Left ventricle myocardium inferior (tissue), 1 donor: Measurements from ENCODE around the gene SLC25A47. TPM values are rescaled to one million over a fixed set of nuclear protein-coding genes. Genes with fewer than 3 reads are reported as not detected.

Experiments
- DNase-seq: peaks from one replicate; pipeline ENCODE4 v3.0.0-alpha.2; 2020
- H3K27ac ChIP-seq: fragments of 200-600 bp; replicated peaks from 2 replicates; pipeline ENCODE4 v1.8.0; 2021
- H3K27me3 ChIP-seq: fragments of 200-600 bp; 2 replicates; pipeline ENCODE4 v1.8.0; 2021; ENCODE audit warnings: low read depth
- H3K36me3 ChIP-seq: fragments of 200-600 bp; 2 replicates; pipeline ENCODE4 v1.8.0; 2021
- H3K4me1 ChIP-seq: fragments of 200-600 bp; 2 replicates; pipeline ENCODE4 v1.8.0; 2021
- H3K4me3 ChIP-seq: fragments of 200-600 bp; 2 replicates; pipeline ENCODE4 v1.8.0; 2021; ENCODE audit warnings: mild to moderate bottlenecking, moderate library complexity
- H3K9me3 ChIP-seq: fragments of 200-600 bp; replicated peaks from 2 replicates; pipeline ENCODE4 v1.8.0; 2021
- CTCF ChIP-seq: fragments of 200-600 bp; IDR thresholded peaks from 2 replicates; pipeline ENCODE4 v1.8.0; 2021; ENCODE audit warnings: antibody characterized with exemption, mild to moderate bottlenecking, borderline replicate concordance
- intact Hi-C: fragments of 100-400 bp; cut with micrococcal nuclease; formaldehyde crosslinking; loops from one replicate; pipeline ENCODE4 v1.11.0; 2022
- total RNA-seq: library from RNA; stranded (reverse); fragmentation: NEBNext Ultra II Directional; extraction: Animal tissue kit (Norgen Biotek cat#: 25700); gene quantifications from one replicate; pipeline ENCODE4 v1.2.1, GENCODE V29; 2021
- donor health status: DM: no; HTN: yes; CAD: no; lungs with severe emphysema.

SLC25A47 gene
- total RNA-seq, 1 donor from 2014 or later, result not detected

- no peak overlapping the region for H3K27ac ChIP-seq
- no peaks in the 10 kb centered on the region for H3K27me3 ChIP-seq
- no peaks in the 10 kb centered on the region for H3K36me3 ChIP-seq
- intact Hi-C loops, result no loop called here
- TF ChIP-seq CTCF, result no peak
- H3K9me3 ChIP-seq, result no peaks in the 10 kb centered on the region
- no peak for DNase-seq
- no peak overlapping the region for H3K4me3 ChIP-seq
- H3K4me1 ChIP-seq, result peaks cover under 1% of the 10 kb centered on the region
Observed at GRCh38 chr14:100327128-100327527, 4.0 kb downstream of the SLC25A47 start.

GRCh38 chr14:100328495-100329163, 5.5 kb downstream of the SLC25A47 start:
- peaks cover 9% of the 10 kb centered on the region for H3K36me3 ChIP-seq
- no peaks in the 10 kb centered on the region for H3K27me3 ChIP-seq
- intact Hi-C loops, result no loop called here
- H3K9me3 ChIP-seq, result no peaks in the 10 kb centered on the region
- TF ChIP-seq CTCF, result no peak
- no peak for DNase-seq
- H3K4me3 ChIP-seq, result no peak overlapping the region
- H3K27ac ChIP-seq, result no peak overlapping the region
- H3K4me1 ChIP-seq, result no peaks in the 10 kb centered on the region

GRCh38 chr14:100329233-100330006, 6.3 kb downstream of the SLC25A47 start:
- no peak overlapping the region for H3K27ac ChIP-seq
- no peak overlapping the region for H3K4me3 ChIP-seq
- no peaks in the 10 kb centered on the region for H3K27me3 ChIP-seq
- DNase-seq, result no peak
- H3K36me3 ChIP-seq, result peaks cover 17% of the 10 kb centered on the region
- intact Hi-C loops, result no loop called here
- no peaks in the 10 kb centered on the region for H3K9me3 ChIP-seq
- H3K4me1 ChIP-seq, result no peaks in the 10 kb centered on the region
- TF ChIP-seq CTCF, result no peak

- intact Hi-C loops, result no loop called here
Observed at GRCh38 chr14:100330007-100330344, 6.8 kb downstream of the SLC25A47 start.

GRCh38 chr14:100330388-100330931, 7.3 kb downstream of the SLC25A47 start:
- Histone ChIP-seq H3K27me3 (no peaks in the 10 kb centered on the region), H3K4me3 (no peak overlapping the region), H3K4me1 (no peaks in the 10 kb centered on the region), H3K36me3 (peaks cover 27% of the 10 kb centered on the region), H3K9me3 (no peaks in the 10 kb centered on the region), H3K27ac (no peak overlapping the region)
- intact Hi-C loops, result no loop called here
- TF ChIP-seq CTCF, result no peak
- no peak for DNase-seq

More at GRCh38 chr14:100330007-100330344, 6.8 kb downstream of the SLC25A47 start:
- peaks cover 23% of the 10 kb centered on the region for H3K36me3 ChIP-seq
- H3K4me3 ChIP-seq, result no peak overlapping the region
- no peak overlapping the region for H3K27ac ChIP-seq
- H3K9me3 ChIP-seq, result no peaks in the 10 kb centered on the region
- no peak for DNase-seq
- H3K27me3 ChIP-seq, result no peaks in the 10 kb centered on the region
- TF ChIP-seq CTCF, result no peak
- no peaks in the 10 kb centered on the region for H3K4me1 ChIP-seq
